ENCODE results near the gene KIF26B. TPM values are rescaled to one million over a fixed set of nuclear protein-coding genes. Genes with fewer than 3 reads are reported as not detected.
"Not testable (repeated sequence)": the region's sequence is repeated elsewhere in the genome, so short reads cannot be mapped to it uniquely, and the experiment has no call there.

KIF26B gene
- total and polyA plus RNA-seq, 8 donors: 0.27 to 4.5 (median 0.63) TPM

GRCh38 chr1:245717611-245718010, 562.8 kb downstream of the KIF26B start:
- no peak for ATAC-seq
- WGBS, 2 donors: 64 to 82% methylated on average over 3 of the region's 3 CpGs
- DNase-seq: no peak
- no peak for FAIRE-seq
- Histone ChIP-seq H3K36me3 (no peaks in the 10 kb centered on the region), H3K27me3 (no peaks in the 10 kb centered on the region), H3K27ac (no peak overlapping the region), H3K9me3 (no peaks in the 10 kb centered on the region), H3K4me3 (no peak overlapping the region), H3K4me1 (no peaks in the 10 kb centered on the region)
- intact Hi-C loops (cut with DNase I): no loop called here
- no peak for TF ChIP-seq CTCF (IDR thresholded peaks at IDR 0.05)

GRCh38 chr1:245718123-245718522, 563.3 kb downstream of the KIF26B start:
- WGBS, 2 donors: 63 to 83% methylated on average over 3 of the region's 3 CpGs
- intact Hi-C loops (cut with DNase I): no loop called here

GRCh38 chr1:245718951-245719350, 564.2 kb downstream of the KIF26B start:
- H3K9me3 ChIP-seq: no peaks in the 10 kb centered on the region
- no peaks in the 10 kb centered on the region for H3K27me3 ChIP-seq
- WGBS, 2 donors: 84 to 87% methylated on average over 4 of the region's 4 CpGs
- FAIRE-seq (no peak), DNase-seq (no peak), ATAC-seq (no peak)
- H3K36me3 ChIP-seq: no peaks in the 10 kb centered on the region
- H3K4me1 ChIP-seq: no peaks in the 10 kb centered on the region
- intact Hi-C loops (cut with DNase I): no loop called here
- TF ChIP-seq CTCF (IDR thresholded peaks at IDR 0.05): no peak
- no peak overlapping the region for H3K4me3 ChIP-seq
- no peak overlapping the region for H3K27ac ChIP-seq

More at GRCh38 chr1:245718123-245718522, 563.3 kb downstream of the KIF26B start:
- FAIRE-seq (no peak), ATAC-seq (no peak), DNase-seq (no peak)
- no peak for TF ChIP-seq CTCF (IDR thresholded peaks at IDR 0.05)
- Histone ChIP-seq H3K27ac (no peak overlapping the region), H3K36me3 (no peaks in the 10 kb centered on the region), H3K9me3 (no peaks in the 10 kb centered on the region), H3K27me3 (no peaks in the 10 kb centered on the region), H3K4me3 (no peak overlapping the region), H3K4me1 (no peaks in the 10 kb centered on the region)

GRCh38 chr1:245721488-245721887, 566.7 kb downstream of the KIF26B start:
- no peak for FAIRE-seq
- intact Hi-C loops (cut with DNase I): no loop called here
- Histone ChIP-seq H3K27me3 (no peaks in the 10 kb centered on the region), H3K4me1 (no peaks in the 10 kb centered on the region), H3K4me3 (no peak overlapping the region), H3K27ac (no peak overlapping the region), H3K36me3 (no peaks in the 10 kb centered on the region), H3K9me3 (no peaks in the 10 kb centered on the region)
- no peak for DNase-seq
- TF ChIP-seq CTCF (IDR thresholded peaks at IDR 0.05): no peak
- ATAC-seq: no peak
- WGBS, 2 donors: 70 to 73% methylated on average over 4 of the region's 4 CpGs

- H3K4me1 ChIP-seq; FAIRE-seq; DNase-seq; H3K4me3 ChIP-seq; H3K9me3 ChIP-seq; H3K27ac ChIP-seq; ATAC-seq; intact Hi-C loops (cut with DNase I); H3K27me3 ChIP-seq; H3K36me3 ChIP-seq: not testable (repeated sequence)
- 85 to 94% methylated on average over 3 of the region's 3 CpGs for WGBS, 2 donors
Observed at GRCh38 chr1:245728035-245728434, 573.2 kb downstream of the KIF26B start.

GRCh38 chr1:245730801-245731200, 576.0 kb downstream of the KIF26B start:
- DNase-seq (no peak), ATAC-seq (no peak), FAIRE-seq (no peak)
- Histone ChIP-seq H3K4me1 (no peaks in the 10 kb centered on the region), H3K4me3 (no peak overlapping the region), H3K36me3 (no peaks in the 10 kb centered on the region), H3K27me3 (no peaks in the 10 kb centered on the region), H3K9me3 (no peaks in the 10 kb centered on the region), H3K27ac (no peak overlapping the region)
- 70 to 81% methylated on average over 2 of the region's 2 CpGs for WGBS, 2 donors
- TF ChIP-seq CTCF (IDR thresholded peaks at IDR 0.05): no peak
- intact Hi-C loops (cut with DNase I): no loop called here

GRCh38 chr1:245740336-245740735, 585.6 kb downstream of the KIF26B start:
- DNase-seq; H3K27ac ChIP-seq; H3K4me3 ChIP-seq; ATAC-seq; H3K27me3 ChIP-seq; H3K36me3 ChIP-seq; H3K4me1 ChIP-seq; intact Hi-C loops (cut with DNase I); FAIRE-seq; H3K9me3 ChIP-seq: not testable (repeated sequence)
- WGBS, 2 donors: 85 to 95% methylated on average over 1 of the region's 1 CpG

Measured in pancreas (tissue), 10 donors.